ENCODE measurements around the gene ANKRD11.
A peak's percentile ranks its signal among the peaks of the same experiment; 100 is the strongest.
"Not testable (repeated sequence)": the region's sequence is repeated elsewhere in the genome, so short reads cannot be mapped to it uniquely, and the experiment has no call there.

ANKRD11 gene

DNA sequence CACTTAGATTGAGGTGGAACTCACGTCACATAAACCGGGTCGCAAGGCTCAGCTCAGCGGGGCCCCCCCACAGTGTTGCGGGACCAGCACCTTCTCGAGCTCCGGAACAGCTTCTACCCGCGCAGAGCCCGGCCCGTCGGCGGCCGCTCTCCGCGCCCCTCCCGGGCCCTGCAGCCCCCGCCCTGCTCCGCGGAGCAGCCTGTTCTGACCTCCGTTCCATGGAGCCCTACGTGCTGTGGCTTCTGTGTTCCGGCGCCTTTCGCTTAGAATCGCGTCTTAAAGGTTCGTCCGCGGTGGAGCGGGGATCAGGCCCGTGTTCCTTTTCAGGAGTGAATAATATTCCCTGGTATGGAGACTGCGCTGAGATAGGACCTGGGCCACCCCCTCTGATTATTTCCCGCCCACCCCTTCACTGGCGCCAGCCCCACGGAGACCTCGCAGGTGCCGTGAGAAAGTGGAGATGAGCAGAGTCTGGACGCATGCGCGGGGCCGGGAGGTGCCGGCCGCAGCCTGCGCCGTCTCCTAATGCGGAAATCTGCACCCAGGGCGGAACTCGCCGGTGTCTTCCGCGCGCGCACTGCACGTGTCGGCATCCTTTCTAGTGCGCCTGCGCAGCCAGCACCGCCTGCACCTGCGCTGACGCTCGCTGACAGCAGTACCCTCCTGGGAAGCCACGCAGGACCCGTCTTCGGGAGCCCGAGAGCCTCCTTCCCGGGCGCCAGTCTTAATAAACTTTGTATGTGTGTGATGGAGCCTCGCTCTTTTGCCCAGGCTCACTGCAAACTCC, 242.0 kb downstream of the ANKRD11 start:
- no peak for DNase-seq

DNA sequence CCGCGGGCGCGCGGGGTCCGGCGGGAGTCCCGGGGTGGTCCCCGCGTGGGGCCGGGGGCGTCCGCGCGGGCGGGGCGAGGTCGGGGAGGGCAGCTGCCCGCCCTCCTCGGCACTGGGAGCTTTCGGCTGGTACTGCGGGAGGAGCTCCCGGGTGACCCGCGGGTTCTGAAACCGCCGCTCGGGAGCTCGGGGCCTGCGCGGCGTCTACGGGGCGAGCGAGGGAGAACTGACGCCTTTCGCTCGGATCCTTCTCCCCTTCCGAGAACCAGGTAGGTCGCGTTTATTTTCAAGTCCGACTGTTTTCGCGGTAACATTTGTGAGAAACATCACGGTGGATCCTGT, 242.7 kb downstream of the ANKRD11 start:
- not testable (repeated sequence) for DNase-seq

DNA sequence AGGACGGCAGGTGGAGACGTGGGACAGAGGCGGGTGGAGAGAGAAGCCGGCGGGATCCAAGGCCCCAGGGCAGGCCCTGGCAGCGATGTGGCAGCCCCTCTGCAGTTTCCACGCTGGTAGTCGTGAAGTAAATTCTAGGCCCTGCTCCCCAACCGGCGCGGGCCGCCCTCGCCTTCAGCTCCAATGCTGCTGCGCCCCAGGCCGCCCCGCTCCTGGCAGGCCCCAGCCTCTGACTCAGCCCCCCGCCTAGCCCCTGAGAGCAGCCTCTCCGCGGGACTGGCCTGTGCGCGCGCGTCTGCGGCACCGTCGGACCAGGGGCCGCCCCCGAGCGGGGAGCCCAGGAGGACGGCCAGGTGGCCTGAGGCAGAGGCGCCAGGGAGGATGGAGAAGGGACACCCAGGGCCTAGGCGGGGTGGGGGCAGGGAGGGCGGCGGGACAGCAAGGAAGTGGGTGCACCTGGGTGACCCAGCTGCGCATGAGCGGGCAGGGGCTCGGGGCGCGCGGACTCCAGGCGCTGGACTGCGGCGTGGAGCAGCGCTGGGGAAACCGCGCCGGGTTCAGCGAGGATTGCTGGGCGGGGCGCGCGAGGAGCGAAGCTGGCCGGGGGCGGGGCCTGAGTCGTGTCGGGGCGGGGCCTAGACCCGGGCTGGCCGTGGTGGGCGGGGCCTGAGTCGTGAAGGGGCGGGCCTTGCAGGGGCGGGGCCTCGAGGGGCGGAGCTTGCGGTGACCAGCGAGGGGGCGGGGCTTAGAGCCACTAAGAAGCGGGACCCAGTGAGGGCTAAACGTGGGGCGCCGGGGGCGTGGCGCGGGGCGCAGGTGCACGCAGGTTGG, 243.2 kb downstream of the ANKRD11 start:
- DNase-seq = peak; percentile 100

DNA sequence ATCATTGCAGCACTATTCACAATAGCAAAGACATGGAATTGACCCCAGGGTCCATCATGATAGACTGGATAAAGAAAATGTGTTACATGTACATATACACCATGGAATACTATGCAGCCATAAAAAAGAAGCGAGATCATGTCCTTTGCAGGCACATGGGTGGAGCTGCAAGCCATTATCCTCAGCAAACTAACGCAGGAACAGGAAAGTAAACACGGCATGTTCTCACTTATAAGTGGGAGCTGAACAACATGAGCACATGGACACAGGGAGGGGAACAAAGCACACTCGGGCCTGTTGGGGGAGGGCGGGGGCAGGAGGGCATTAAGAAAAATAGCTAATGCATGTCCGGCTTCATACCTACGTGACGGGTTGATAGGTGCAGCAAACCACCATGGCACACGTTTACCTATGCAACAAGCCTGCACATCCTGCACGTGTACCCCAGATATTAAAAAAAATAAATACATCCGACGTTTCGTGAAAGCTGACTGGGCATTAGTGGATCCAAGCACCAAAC, 243.9 kb downstream of the ANKRD11 start:
- no peak for DNase-seq

DNA sequence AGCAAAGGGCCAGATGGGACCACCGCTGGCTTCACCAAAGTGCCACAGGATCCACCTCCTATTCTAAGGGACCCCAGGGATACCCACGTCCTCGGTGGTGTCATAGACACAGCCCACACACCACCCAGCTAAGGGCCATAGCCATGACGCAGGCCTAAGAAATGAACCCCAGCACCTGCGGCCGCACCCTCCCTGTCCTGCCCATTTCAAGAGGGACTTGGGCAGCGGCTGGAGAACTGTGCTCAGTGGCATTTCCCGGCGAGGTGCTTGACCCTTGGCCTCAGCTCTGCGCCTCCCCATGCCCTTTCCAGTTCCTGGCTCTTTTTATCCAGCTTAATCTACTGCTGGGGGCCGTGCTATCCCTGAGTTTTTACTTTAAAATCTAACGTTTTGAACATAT, 245.6 kb downstream of the ANKRD11 start:
- no peak for DNase-seq

DNA sequence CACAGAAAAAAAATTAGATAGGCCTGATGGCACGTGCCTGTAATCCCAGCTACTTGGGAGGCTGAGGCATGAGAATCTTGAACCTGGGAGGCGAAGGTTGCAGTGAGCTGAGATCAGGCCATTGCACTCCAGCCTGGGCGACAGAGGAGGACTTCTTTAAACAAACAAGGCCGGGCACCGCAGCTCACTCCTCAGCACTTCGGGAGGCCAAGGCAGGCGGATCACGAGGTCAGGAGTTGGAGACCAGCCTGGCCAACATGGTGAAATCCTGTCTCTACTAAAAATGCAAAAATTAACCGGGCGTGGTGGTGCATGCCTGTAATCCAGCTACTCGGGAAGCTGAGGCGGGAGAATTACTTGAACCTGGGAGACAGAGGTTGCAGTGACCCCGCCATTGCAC, 246.1 kb downstream of the ANKRD11 start:
- not testable (repeated sequence) for DNase-seq

DNA sequence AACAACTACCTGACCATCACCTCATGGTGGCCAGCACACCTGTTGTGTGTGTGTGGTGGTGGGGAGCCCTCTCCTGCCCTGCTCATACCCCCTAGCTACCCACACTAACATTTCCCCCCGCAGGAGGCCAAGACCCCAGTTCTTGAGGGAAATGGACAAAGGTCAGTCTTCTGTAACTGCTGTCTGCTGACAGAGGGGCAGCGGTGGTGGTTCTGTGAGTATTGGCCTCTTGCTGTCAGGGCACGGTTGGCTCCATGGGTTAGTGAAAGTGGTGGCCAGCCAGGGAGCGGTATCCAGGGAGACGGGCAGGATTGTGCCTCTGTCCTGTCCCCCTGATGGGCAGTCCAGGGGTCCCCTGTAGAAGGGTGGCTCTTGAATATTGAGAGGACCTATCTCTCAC, 246.7 kb downstream of the ANKRD11 start:
- DNase-seq = no peak

DNA sequence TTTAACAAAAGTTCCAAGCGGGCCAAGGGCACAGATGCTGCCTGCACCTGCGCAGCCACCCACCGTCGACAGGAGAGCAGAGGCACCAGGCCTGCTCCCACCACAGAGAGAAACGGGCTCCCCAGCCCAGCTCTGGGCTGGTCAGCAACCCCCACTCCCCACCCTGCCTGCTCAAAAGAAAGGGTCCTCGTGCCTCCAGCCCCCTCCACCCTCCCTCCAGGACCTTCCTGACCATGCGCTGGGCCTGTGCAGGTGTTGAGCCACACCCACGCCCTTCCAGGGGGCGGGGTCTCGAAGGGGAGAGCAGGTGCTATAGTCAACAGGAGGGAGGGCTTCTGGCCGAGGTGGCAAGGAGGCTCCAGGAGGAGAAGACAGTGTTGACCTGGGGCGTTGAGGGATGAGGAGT, 247.6 kb downstream of the ANKRD11 start:
- no peak for DNase-seq

DNA sequence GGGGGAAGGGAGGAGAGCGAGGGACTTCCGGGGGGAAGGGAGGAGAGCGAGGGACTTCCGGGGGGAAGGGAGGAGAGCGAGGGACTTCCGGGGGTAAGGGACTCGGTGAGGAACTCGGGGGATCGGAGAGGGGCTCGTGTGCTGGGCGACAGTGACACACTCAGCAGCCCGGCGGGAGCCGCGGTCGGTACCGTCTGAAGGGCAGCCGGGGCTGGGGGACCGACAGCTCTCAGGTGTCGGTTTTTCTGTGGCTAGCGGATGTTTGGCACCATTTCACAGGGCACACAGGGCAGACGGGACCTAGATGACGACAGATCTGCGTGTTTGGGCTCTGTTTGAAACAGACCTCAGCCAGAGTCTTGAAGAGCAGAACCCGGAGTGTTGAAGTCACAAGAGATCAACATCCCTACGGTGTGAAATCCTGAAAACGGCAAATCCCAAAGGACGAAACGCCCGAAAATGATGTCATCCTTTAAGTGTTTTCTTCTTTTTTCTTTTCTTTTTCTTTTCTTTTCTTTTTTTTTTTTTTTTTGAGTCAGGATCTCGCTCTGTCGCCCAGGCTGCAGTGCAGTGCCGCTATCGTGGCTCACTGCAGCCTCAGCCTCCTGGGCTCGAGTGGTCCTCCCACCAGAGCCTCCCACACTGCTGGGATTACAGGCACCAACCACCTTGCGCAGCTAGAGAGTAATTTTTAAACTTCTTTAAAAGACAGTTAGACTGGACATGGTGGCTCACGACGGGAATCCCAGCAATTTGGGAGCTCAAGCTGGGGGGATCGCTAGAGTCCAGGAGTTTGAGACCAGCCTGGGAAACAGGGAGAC, 249.0 kb downstream of the ANKRD11 start:
- DNase-seq = peak; percentile 86

DNA sequence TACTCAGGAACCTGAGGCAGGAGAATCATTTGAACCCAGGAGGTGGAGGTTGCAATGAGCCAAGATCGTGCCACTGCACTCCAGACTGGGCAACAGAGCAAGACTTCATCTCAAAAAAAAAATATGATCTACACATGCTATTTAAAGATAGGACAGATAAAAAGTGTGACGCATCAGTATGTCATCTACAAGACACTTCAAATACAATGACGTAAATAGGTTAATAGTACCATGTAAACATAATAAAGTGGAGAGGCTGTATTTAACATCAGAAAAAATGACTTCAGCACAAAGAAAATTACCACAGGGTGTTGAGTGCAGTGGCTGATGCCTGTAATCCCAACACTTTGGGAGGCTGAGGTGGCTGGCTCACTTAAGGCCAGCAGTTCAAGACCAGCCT, 252.6 kb downstream of the ANKRD11 start:
- DNase-seq = no peak

DNA sequence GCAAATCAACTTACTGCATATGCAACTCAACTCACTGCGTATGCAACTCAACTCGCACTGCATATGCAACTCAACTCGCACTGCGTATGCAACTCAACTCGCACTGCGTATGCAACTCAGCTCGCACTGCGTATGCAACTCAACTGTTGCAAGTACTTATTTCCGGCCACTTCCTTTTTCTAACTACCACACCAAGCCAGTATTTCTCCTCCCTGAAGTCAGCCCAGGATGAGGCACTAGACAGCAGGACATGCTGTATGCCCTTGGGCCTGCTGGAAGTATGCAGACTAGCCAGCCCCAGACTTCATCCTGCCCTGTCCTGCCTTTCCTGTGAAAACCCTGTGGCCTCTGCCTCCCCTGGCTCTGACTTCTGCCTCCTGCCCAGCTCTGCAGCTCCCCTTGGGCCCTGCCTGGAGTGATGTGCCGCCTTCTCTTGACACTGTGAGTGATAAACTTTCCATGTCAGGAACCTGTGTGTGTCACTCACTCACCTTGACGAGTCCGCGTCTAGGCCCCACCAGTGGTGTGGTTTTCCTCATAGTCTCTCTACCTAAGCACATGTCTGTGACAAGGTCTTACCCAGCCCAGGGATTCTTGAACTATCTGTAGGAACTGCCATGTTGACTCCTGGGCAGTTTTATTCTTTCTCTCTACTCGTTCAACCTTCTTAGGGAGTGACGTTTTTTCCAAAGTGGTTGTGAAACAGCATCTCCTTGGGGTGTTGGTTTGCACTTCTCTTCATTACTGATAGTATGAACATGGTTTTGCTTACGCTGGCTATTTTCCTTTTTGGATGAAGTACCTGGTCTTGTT, 256.5 kb downstream of the ANKRD11 start:
- DNase-seq = no peak

DNA sequence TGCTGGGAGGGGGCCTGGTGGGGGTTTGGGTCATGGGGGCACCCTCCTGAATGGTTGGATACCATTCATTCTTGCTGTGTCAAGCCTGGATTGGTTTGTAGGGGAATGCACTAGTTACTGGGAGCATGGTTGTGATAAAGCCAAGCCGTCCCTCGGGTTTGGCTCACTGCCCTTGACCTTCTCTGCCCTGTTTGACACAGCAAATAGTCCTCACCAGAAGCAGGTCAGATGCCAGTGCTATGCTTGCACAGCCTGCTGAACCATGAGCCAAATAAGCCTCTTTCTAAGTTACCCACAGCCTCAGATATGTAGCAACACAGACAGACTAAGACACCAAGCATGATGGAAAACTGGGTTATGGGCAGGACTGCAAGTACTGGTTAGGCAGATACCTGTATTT, 258.3 kb downstream of the ANKRD11 start:
- no peak for DNase-seq

DNA sequence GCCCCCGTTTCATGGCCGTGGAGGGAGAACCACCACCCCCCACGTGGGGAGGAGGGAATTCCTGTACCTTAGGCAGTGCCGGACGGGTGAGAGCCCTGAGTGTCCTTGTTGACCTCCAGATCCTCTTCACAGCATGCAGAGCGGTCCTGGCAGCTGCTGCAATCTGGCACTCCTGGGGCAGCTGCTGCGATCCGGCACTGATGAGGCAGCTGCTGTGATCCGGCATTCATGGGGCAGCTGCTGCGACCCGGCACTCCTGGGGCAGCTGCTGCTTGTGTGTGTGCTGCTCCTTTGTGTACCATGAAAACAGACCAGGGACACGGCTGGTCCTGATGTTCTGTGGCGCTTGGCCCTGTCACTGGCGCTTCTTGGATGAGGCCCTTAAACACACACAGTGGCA, 260.1 kb downstream of the ANKRD11 start:
- no peak for DNase-seq

DNA sequence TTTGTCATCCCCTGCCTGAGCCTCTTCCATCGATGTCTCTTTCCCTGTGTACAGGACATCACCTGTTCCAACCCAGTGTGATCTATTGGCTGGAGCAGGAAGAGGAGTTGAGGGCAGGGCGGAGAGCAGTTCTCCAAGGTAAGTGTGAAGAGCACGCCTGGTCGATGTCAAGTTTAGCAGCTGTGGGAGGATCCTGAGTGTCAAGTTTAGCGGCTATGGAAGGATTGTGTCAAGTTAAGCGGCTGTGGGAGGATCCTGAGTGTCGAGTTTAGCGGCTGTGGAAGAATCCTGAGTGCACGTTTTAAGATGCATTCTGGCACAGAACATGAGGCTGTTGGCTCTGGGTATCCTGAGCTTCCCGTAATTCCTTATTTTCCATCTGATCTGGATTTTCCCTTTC, 265.7 kb downstream of the ANKRD11 start:
- DNase-seq = no peak

DNA sequence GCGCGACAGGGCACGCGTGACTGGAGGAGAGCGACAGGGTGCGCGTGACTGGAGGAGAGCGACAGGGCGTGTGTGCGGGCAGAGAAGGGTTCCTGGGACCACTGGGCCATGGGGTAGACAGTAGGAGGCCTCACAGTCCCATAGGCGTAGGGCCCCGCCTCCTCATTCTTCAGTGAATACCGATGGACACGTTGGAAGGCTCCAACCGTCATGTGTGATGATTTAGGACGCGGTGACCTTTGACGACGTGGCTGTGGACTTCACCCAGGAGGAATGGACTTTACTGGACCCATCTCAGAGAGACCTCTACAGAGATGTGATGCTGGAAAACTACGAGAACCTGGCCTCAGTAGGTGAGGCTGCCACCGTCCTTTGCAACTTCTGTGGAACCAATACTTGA, 267.4 kb downstream of the ANKRD11 start:
- DNase-seq = no peak

DNA sequence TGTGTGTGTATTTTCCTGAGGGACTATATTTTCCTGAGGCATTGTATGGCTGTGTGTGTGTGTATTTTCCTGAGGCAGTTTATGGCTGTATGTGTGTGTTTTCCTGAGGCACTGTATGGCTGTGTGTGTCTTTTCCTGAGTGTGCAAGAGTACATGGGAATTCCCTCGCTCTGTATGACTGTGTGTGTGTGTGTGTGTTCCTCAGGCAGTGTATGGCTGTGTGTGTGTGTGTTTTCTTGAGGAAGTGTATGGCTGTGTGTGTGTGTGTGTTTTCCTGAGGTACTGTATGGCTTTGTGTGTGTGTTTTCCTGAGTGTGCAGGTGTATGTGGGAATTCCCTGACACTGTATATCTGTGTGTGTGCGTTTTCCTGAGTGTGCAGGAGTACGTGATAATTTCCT, 268.8 kb downstream of the ANKRD11 start:
- DNase-seq = no peak

DNA sequence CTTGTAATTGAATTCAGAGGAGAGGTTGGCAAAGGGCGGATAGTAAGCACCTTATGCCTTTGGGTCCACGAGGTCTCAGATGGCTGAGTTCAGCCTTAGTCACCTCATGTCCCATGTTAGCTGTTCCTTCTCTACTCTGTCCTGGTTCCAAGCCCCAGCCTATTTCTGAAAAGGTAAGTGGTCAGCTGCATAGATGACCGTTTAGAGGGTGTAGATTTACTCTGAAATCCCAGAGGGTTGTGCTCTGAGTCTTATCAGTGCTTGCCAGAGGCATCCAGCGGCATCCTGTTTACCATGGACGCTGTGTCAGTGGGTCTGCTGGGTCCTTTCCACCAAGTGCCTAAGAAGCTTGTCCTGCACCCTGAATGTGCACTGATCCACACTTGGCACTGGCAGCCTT, 271.0 kb downstream of the ANKRD11 start:
- no peak for DNase-seq
